GM12801 (cell line): ENCODE data around the gene P2RY6.

Source experiments
- TF ChIP-seq, protein P1 (sequence below): IDR thresholded peaks from one replicate; pipeline ENCODE4 v1.5.1; 2011; ENCODE audit warnings: control low read depth; ENCODE audit not compliant: insufficient read length; ENCODE audit errors: extremely low read depth

The P2RY6 gene

DNA sequence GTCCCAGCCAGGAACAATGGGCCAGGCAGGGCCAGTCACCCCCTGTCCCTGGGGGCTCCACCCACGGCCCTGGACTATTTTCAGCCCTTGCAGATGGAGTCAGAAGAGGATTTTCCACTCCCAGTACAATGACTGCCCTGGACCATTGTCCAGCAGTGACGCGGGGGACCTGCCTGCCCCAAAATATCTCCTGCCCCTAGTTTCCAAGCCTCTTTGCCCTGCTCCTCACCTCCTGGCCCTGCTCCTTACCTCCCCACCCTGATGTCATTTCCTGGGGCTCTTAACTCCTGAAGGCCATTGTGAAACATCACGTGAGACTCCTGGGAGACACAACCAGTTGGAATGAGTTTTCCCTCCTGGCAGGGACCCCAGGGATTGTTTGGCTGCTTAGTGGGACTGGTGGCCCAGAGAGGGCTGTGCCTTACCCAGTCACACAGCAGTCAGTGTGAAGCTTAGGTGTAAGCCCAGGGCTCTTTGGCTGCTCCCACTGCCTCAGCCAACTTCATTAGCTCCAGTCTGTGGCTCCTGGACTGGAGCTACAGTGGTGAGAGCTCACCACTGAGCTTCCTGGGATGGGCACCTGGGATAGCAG, 31.9 kb upstream of the P2RY6 start:
- TF ChIP-seq, protein P1, sequence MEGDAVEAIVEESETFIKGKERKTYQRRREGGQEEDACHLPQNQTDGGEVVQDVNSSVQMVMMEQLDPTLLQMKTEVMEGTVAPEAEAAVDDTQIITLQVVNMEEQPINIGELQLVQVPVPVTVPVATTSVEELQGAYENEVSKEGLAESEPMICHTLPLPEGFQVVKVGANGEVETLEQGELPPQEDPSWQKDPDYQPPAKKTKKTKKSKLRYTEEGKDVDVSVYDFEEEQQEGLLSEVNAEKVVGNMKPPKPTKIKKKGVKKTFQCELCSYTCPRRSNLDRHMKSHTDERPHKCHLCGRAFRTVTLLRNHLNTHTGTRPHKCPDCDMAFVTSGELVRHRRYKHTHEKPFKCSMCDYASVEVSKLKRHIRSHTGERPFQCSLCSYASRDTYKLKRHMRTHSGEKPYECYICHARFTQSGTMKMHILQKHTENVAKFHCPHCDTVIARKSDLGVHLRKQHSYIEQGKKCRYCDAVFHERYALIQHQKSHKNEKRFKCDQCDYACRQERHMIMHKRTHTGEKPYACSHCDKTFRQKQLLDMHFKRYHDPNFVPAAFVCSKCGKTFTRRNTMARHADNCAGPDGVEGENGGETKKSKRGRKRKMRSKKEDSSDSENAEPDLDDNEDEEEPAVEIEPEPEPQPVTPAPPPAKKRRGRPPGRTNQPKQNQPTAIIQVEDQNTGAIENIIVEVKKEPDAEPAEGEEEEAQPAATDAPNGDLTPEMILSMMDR: no peak

DNA sequence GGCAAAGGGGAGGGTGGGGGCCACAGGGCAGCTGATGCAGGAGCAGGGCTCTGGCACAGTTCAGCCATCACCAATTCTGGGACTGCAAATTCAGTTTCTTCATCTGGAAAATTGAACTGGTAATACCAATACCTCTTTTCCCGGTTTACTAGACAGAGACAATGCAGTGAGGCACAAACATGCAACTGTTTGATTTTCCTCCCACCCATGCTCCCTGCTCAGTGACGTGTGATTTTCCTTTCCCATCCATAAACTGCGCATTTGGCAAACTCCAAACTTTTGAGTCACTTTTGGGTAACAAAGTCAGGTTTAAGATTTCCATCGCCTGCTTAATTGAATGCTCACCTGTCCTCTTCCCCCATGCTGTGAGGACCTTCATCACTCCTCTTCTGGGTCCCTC, 30.8 kb upstream of the P2RY6 start:
- TF ChIP-seq, protein P1: no peak

DNA sequence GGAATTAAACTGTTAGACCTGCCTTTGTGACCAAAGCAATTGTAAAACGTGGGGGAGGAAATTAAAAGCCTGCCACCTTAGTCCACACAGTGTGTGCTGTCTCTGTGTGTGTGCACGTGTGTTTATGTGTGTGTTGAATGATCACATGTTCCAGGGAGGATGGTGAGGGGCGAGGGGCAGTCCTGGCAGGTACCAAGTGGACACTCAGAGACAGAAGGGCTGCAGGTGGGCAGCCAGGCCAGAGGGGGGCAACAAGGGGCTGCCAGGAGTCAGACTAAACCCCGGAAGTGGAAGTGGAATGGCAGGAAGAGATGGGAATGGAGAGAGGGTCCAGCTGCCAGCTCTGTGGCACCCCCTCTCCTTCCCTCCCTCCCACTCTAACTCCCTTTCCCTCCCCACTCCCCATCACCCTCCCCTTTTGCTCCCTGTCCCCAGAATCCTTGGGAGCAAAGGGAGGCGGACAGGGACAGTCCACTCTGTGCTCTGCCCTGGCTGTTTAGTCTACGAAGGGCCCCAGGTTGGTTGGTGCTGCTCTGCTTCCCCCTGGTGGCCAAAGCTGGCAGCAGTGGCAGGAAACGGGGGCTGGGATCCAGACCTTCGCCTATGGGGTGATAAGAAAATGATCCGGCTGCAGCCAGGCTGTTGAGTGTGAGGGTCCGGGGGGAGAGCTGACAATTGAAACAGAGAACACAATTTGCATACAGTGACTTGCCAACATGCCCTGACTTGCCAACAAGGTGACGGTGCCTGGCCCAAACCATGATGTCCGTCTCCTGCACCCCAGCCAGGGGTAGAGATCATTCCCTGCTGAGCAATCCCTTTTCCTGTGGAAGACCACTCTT, 29.7 kb upstream of the P2RY6 start:
- TF ChIP-seq, protein P1: no peak

DNA sequence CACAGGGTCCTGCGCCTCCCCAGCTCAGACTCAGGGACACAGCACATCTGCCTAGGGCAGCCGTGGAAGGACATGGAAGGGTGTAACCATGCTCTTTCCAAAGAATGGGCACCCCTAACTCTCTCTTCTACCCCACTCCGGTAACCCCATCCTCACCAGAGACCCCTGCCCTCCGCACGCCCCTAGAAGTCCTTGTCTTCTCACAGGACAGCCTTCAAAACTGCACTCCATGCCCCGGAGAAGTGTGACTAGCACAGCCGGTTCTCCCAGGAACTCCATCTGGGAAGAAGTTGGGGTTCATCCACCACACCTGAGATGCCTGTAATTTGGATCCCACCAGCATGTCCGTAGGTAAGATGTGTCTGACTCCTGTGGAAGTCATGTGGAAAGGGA, 29.0 kb upstream of the P2RY6 start:
- TF ChIP-seq, protein P1: no peak

DNA sequence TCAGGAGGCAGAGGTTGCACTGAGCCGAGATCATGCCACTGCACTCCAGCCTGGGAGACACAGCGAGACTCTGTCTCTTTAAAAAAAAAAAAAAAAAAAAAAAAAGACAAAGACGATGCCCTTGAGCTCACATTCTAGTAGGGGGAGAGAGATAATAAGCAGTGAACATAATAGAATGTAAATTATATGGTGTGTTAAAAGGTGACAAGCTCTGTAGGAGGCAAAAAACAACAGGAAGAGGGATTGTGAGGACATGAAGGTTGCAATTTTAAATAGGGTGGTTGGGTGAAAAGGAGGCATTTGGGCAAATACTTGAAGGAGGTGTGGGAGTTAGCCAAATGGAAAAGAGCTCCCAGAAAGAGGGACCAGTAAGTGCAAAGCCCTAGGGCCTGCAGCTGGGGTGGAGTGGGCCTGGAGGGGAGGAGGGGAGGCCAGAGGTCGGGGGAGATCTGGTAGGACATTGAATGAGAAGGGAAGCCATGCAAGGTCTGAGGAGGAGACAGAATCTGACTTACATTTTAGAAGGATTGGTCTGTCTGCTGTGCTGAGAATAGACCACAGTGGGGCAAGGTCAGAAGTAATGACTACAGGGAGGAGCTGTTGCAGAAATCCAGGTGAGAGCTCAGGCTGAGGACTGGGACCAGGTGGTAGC, 27.4 kb upstream of the P2RY6 start:
- TF ChIP-seq, protein P1: no peak

DNA sequence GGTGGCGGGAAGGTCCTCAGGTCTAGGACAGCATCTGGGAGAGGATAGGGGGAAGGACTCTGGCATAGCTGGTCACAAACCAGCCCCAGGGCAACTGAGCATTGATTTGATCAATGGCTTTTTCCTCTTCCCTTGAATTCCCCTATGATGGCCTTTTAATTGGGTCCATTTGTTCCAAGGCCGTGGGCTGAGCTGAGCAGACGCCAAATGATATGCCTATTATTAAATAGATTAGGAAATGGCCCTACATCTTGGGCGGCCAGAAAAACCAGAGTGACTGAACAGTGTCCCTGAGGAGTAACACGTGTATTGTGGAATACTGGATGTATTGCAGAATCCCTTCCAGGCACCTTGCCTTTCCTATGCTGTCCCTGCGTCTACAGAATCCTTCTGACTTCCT, 26.7 kb upstream of the P2RY6 start:
- TF ChIP-seq, protein P1: no peak

DNA sequence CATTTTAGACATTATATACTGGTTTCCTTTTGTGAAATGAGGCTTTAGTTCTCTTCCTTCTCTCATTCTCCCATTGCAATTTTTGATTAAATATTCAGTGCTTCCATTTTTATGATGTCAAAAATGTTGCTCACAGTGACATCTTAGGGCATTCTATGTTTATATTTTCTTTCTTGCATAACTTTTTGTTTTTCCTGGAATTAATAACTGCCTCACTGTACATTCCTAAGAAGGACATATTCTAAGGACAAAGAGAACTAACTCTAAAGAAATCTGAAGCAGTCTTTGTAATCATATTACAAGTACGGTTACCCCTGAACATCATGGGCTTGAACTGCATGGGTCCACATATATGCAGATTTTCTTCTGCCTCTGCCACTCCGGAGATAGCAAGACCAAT, 25.8 kb upstream of the P2RY6 start:
- TF ChIP-seq, protein P1: no peak
